Lower leg skin (tissue), 3 donors: Measurements from ENCODE around the gene PSMD5.

ENCODE experiments used
- POLR2A ChIP-seq, 2 donors: fragments of 450-650 bp; IDR thresholded peaks; one replicate each; pipeline ENCODE4 v1.6.1; 2016 to 2017; ENCODE audit warnings: antibody characterized with exemption in 2 of 2, mild to moderate bottlenecking in 1 of 2, moderate library complexity in 1 of 2
- TF ChIP-seq, protein P1 (sequence below), 3 donors: fragments of 450-650 bp; IDR thresholded peaks; one replicate each; pipeline ENCODE4 v1.5.1; 2016; ENCODE audit warnings: antibody characterized with exemption in 3 of 3, mild to moderate bottlenecking in 3 of 3, moderate library complexity in 2 of 3

DNA sequence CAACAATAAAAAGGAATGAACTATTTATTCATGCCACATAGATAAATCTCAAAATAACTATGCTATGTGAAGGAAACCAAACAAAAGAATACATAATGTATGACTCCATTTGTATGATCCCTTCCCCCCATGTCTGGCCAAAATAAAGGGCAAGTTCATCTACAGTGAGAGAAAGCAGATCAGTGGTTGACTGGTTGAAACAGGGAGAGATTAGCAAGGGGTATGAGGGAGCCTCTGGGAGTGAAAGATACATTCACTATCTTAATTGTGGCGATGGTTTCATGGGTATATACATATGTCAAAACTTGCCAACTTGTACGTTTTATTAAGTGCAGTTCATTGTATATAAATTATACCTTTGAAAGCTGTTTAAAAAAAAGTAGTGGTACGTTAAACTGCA, 4.8 kb downstream of the PSMD5 start:
- TF ChIP-seq, protein P1, sequence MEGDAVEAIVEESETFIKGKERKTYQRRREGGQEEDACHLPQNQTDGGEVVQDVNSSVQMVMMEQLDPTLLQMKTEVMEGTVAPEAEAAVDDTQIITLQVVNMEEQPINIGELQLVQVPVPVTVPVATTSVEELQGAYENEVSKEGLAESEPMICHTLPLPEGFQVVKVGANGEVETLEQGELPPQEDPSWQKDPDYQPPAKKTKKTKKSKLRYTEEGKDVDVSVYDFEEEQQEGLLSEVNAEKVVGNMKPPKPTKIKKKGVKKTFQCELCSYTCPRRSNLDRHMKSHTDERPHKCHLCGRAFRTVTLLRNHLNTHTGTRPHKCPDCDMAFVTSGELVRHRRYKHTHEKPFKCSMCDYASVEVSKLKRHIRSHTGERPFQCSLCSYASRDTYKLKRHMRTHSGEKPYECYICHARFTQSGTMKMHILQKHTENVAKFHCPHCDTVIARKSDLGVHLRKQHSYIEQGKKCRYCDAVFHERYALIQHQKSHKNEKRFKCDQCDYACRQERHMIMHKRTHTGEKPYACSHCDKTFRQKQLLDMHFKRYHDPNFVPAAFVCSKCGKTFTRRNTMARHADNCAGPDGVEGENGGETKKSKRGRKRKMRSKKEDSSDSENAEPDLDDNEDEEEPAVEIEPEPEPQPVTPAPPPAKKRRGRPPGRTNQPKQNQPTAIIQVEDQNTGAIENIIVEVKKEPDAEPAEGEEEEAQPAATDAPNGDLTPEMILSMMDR (IDR thresholded peaks at IDR 0.05), result no peak
- no peak for TF ChIP-seq POLR2A (IDR thresholded peaks at IDR 0.05)
